ENCODE results near the gene DAZ2.
"Not testable (repeated sequence)": the region's sequence is repeated elsewhere in the genome, so short reads cannot be mapped to it uniquely, and the experiment has no call there.

Gene DAZ2, protein sequence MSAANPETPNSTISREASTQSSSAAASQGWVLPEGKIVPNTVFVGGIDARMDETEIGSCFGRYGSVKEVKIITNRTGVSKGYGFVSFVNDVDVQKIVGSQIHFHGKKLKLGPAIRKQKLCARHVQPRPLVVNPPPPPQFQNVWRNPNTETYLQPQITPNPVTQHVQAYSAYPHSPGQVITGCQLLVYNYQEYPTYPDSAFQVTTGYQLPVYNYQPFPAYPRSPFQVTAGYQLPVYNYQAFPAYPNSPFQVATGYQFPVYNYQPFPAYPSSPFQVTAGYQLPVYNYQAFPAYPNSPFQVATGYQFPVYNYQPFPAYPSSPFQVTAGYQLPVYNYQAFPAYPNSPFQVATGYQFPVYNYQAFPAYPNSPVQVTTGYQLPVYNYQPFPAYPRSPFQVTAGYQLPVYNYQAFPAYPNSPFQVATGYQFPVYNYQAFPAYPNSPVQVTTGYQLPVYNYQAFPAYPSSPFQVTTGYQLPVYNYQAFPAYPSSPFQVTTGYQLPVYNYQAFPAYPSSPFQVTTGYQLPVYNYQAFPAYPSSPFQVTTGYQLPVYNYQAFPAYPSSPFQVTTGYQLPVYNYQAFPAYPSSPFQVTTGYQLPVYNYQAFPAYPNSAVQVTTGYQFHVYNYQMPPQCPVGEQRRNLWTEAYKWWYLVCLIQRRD

DNA sequence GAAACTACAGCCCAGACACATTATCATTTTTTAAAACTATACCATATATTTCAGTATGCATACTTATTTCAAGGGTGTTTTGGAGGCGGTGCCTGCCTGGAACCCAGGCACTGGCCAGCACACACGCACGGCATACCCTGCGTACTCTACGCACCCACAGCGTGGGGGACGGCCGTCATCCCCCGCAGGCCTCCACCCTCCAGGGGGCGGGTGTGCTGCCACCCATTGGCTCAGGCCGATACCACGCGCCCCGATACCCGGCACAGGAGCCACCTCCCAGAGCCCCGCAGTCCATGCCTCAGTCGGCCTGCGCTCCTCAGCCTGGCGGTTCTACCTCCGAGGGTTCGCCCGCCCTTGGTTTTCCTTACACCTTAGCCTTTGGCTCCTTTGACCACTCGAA, at the start of gene DAZ2:
DAZ2 (plus strand) TSS at position 301 of the 400 bp plus-strand sequence. CDS start 208 bp downstream, outside the sequence.
- in situ Hi-C loops (cut with HindIII; ENCODE audit: low sequenced_read_pairs) = not testable (repeated sequence)

DNA sequence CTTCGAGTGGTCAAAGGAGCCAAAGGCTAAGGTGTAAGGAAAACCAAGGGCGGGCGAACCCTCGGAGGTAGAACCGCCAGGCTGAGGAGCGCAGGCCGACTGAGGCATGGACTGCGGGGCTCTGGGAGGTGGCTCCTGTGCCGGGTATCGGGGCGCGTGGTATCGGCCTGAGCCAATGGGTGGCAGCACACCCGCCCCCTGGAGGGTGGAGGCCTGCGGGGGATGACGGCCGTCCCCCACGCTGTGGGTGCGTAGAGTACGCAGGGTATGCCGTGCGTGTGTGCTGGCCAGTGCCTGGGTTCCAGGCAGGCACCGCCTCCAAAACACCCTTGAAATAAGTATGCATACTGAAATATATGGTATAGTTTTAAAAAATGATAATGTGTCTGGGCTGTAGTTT, 20.4 kb upstream of the DAZ2 start, which contains the start of gene DAZ1:
DAZ1 (minus strand) TSS at position 101 of the 400 bp plus-strand sequence. CDS start 208 bp downstream, outside the sequence.
- in situ Hi-C loops (cut with HindIII; ENCODE audit: low sequenced_read_pairs) = not testable (repeated sequence)

DNA sequence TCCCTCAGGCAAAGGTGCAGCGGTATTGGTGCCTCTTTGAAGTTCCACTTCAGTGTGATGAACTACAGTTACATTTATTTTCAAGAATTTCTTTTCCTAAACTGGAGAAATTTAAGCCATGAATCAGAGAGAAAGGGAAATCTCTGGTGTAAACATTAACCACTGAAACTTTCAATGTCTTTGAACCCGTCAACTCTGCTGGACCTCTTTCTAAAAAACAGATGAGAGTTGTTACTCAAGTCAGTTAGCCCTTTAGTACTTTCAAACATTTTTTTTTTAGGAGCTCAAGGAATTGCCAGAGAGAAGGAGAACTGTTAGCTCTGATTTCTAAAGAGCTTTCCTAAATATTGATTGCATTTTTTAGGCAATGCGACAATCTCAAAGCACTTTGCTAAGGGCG, 11.9 kb upstream of the DAZ2 start:
- in situ Hi-C loops (cut with HindIII; ENCODE audit: low sequenced_read_pairs) = not testable (repeated sequence)

DNA sequence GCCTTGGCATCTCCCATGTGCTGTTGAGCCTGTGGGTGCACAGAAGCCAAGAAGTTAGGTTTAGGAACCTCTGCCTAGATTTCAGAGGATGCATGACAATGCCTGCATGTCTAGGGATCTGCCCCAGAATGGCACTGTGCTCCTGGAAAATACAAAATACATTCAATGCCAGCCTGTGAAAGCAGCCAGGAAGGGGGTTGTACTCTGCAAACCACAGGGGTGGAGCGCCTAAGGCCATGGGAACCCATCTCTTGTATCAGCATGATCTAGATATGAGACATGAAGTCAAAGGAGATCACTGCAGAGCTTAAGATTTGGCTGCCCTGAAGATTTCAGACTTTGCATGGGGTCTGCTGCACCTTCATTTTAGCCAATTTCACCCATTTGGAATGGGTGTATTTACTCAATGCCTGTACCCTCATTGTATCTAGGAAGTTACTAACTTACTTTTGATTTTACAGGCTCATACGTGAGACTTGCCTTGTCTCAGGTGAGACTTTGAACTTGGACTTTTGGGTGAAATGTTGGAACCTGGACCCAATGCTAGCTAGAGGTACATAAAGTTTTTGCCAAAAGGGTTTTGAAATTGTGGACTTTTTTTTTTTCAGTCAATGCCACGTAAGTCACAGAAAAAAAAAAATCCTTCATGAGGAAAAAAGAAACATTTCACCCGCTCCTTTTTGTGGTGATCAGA, 9.4 kb upstream of the DAZ2 start:
- in situ Hi-C loops (cut with HindIII; ENCODE audit: low sequenced_read_pairs) = not testable (repeated sequence)

DNA sequence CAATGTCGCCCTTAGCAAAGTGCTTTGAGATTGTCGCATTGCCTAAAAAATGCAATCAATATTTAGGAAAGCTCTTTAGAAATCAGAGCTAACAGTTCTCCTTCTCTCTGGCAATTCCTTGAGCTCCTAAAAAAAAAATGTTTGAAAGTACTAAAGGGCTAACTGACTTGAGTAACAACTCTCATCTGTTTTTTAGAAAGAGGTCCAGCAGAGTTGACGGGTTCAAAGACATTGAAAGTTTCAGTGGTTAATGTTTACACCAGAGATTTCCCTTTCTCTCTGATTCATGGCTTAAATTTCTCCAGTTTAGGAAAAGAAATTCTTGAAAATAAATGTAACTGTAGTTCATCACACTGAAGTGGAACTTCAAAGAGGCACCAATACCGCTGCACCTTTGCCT, 8.7 kb upstream of the DAZ2 start:
- in situ Hi-C loops (cut with HindIII; ENCODE audit: low sequenced_read_pairs) = not testable (repeated sequence)
